Gastroesophageal sphincter (tissue), 3 donors: ENCODE data around the gene IGHMBP2.

ENCODE experiments used
- CTCF ChIP-seq, 4 experiments: fragments of 200-600 bp in 2 of 4; fragments of 450-650 bp in 2 of 4; sonication (generic) in 1 of 4; IDR thresholded peaks; one replicate each; pipeline ENCODE4 v1.5.1; 2017 to 2019; ENCODE audit warnings: antibody characterized with exemption in 4 of 4, mild to moderate bottlenecking in 2 of 4, moderate library complexity in 2 of 4
- POLR2A ChIP-seq, 2 donors: fragments of 450-650 bp; IDR thresholded peaks; one replicate each; pipeline ENCODE4 v1.6.1; 2017; ENCODE audit warnings: antibody characterized with exemption in 2 of 2, mild to moderate bottlenecking in 2 of 2, moderate library complexity in 1 of 2

- TF ChIP-seq CTCF (IDR thresholded peaks at IDR 0.05) (no peak), POLR2A (IDR thresholded peaks at IDR 0.05) (no peak)
Observed at GRCh38 chr11:68969386-68969785, 65.7 kb downstream of the IGHMBP2 start.
